ENCODE data around the gene AQR.

GRCh38 chr15:34841262-34841725 is 128.2 kb downstream of the AQR start:
- no peak for TF ChIP-seq POLR2AphosphoS5 (IDR thresholded peaks at IDR 0.05; ENCODE audit: low read depth)
- TF ChIP-seq REST (IDR thresholded peaks at IDR 0.05; ENCODE audit: unreplicated experiment): no peak
- TF ChIP-seq CTCF (conservative IDR thresholded peaks at IDR 0.05; ENCODE audit: low read depth in 2 of 2): no peak
- TF ChIP-seq ZNF331 (CRISPR knock-in tag; IDR thresholded peaks at IDR 0.05; ENCODE audit: low read depth): no peak
- TF ChIP-seq CREB1 (CRISPR knock-in tag; IDR thresholded peaks at IDR 0.05; ENCODE audit: low read depth): no peak
- TF ChIP-seq NANOG (IDR thresholded peaks at IDR 0.05; ENCODE audit: borderline replicate concordance): no peak
- no peak for TF ChIP-seq EZH2 (IDR thresholded peaks at IDR 0.05; ENCODE audit: low read depth, unreplicated experiment)
- TF ChIP-seq EZH2phosphoT487 (IDR thresholded peaks at IDR 0.05; ENCODE audit: unreplicated experiment): no peak
- TF ChIP-seq JUNB (IDR thresholded peaks at IDR 0.05; ENCODE audit: unreplicated experiment): no peak
- TF ChIP-seq ZNF114 (CRISPR knock-in tag; IDR thresholded peaks at IDR 0.05): no peak

All from GM23338 (cell line).